ENCODE results near the gene ZSWIM7.
"Not testable (repeated sequence)": the region's sequence is repeated elsewhere in the genome, so short reads cannot be mapped to it uniquely, and the experiment has no call there.

Gene ZSWIM7

GRCh38 chr17:15941781-15942180, 57.7 kb downstream of the ZSWIM7 start:
- Mint-ChIP-seq H3K27ac (no peak overlapping the region), H3K9me3 (no peaks in the 10 kb centered on the region), H3K36me3 (ENCODE audit: low read depth) (no peaks in the 10 kb centered on the region), H3K4me3 (no peak overlapping the region), H3K27me3 (peaks cover 45% of the 10 kb centered on the region), H3K4me1 (ENCODE audit: low read depth) (peaks cover 18% of the 10 kb centered on the region)

GRCh38 chr17:15936481-15936880, 63.0 kb downstream of the ZSWIM7 start:
- H3K27me3 Mint-ChIP-seq = peaks cover 17% of the 10 kb centered on the region
- not testable (repeated sequence) for H3K9me3 Mint-ChIP-seq; H3K27ac Mint-ChIP-seq; H3K4me1 Mint-ChIP-seq (ENCODE audit: low read depth); H3K4me3 Mint-ChIP-seq; H3K36me3 Mint-ChIP-seq (ENCODE audit: low read depth)

- no peak overlapping the region for H3K27ac Mint-ChIP-seq
- peaks cover 14% of the 10 kb centered on the region for H3K27me3 Mint-ChIP-seq
- H3K9me3 Mint-ChIP-seq = no peaks in the 10 kb centered on the region
- H3K4me3 Mint-ChIP-seq = no peak overlapping the region
- no peaks in the 10 kb centered on the region for H3K4me1 Mint-ChIP-seq (ENCODE audit: low read depth)
- no peaks in the 10 kb centered on the region for H3K36me3 Mint-ChIP-seq (ENCODE audit: low read depth)
These were observed 63.6 kb downstream of the ZSWIM7 start for GRCh38 chr17:15935891-15936290.

- H3K4me1 Mint-ChIP-seq (ENCODE audit: low read depth) = no peaks in the 10 kb centered on the region
- no peaks in the 10 kb centered on the region for H3K36me3 Mint-ChIP-seq (ENCODE audit: low read depth)
- no peak overlapping the region for H3K27ac Mint-ChIP-seq
- H3K4me3 Mint-ChIP-seq = no peak overlapping the region
- peaks cover 4% of the 10 kb centered on the region for H3K27me3 Mint-ChIP-seq
- H3K9me3 Mint-ChIP-seq = no peaks in the 10 kb centered on the region
These were observed 64.6 kb downstream of the ZSWIM7 start for GRCh38 chr17:15934866-15935265.

- Mint-ChIP-seq H3K27ac (no peak overlapping the region), H3K4me1 (ENCODE audit: low read depth) (no peaks in the 10 kb centered on the region)
These were observed 68.1 kb downstream of the ZSWIM7 start for GRCh38 chr17:15931394-15931793.

GRCh38 chr17:15930426-15930825, 69.1 kb downstream of the ZSWIM7 start:
- H3K36me3 Mint-ChIP-seq (ENCODE audit: low read depth) = no peaks in the 10 kb centered on the region
- H3K9me3 Mint-ChIP-seq = no peaks in the 10 kb centered on the region
- no peak overlapping the region for H3K27ac Mint-ChIP-seq
- no peak overlapping the region for H3K4me3 Mint-ChIP-seq
- no peaks in the 10 kb centered on the region for H3K4me1 Mint-ChIP-seq (ENCODE audit: low read depth)
- H3K27me3 Mint-ChIP-seq = peaks cover 5% of the 10 kb centered on the region

More at GRCh38 chr17:15931394-15931793, 68.1 kb downstream of the ZSWIM7 start:
- no peak overlapping the region for H3K4me3 Mint-ChIP-seq
- peaks cover 5% of the 10 kb centered on the region for H3K27me3 Mint-ChIP-seq
- no peaks in the 10 kb centered on the region for H3K36me3 Mint-ChIP-seq (ENCODE audit: low read depth)
- H3K9me3 Mint-ChIP-seq = no peaks in the 10 kb centered on the region

GRCh38 chr17:15929941-15930340, 69.6 kb downstream of the ZSWIM7 start:
- Mint-ChIP-seq H3K36me3 (ENCODE audit: low read depth) (no peaks in the 10 kb centered on the region), H3K27ac (no peak overlapping the region), H3K27me3 (peaks cover 5% of the 10 kb centered on the region), H3K4me3 (no peak overlapping the region), H3K9me3 (no peaks in the 10 kb centered on the region), H3K4me1 (ENCODE audit: low read depth) (no peaks in the 10 kb centered on the region)

- H3K4me1 Mint-ChIP-seq (ENCODE audit: low read depth) = no peaks in the 10 kb centered on the region
- H3K4me3 Mint-ChIP-seq = no peak overlapping the region
- H3K36me3 Mint-ChIP-seq (ENCODE audit: low read depth) = no peaks in the 10 kb centered on the region
- peaks cover 5% of the 10 kb centered on the region for H3K27me3 Mint-ChIP-seq
- no peaks in the 10 kb centered on the region for H3K9me3 Mint-ChIP-seq
- H3K27ac Mint-ChIP-seq = no peak overlapping the region
These were observed 71.2 kb downstream of the ZSWIM7 start for GRCh38 chr17:15928286-15928785.

Measured in stimulated activated naive CD8-positive, alpha-beta T cell treated with anti-CD3 and anti-CD28 coated beads, Interleukin-15, Interleukin-2, amounts not matched to agents 100 ng/mL and 50 ng/mL, for 24 hours (primary cell).